GF-D8 (cell line): ENCODE data around the gene CAMK2G.

ENCODE experiments used
- DNase-seq: peaks from one replicate; lab custom pipeline; 2025; lab: John Stamatoyannopoulos, UW

The CAMK2G gene

DNA sequence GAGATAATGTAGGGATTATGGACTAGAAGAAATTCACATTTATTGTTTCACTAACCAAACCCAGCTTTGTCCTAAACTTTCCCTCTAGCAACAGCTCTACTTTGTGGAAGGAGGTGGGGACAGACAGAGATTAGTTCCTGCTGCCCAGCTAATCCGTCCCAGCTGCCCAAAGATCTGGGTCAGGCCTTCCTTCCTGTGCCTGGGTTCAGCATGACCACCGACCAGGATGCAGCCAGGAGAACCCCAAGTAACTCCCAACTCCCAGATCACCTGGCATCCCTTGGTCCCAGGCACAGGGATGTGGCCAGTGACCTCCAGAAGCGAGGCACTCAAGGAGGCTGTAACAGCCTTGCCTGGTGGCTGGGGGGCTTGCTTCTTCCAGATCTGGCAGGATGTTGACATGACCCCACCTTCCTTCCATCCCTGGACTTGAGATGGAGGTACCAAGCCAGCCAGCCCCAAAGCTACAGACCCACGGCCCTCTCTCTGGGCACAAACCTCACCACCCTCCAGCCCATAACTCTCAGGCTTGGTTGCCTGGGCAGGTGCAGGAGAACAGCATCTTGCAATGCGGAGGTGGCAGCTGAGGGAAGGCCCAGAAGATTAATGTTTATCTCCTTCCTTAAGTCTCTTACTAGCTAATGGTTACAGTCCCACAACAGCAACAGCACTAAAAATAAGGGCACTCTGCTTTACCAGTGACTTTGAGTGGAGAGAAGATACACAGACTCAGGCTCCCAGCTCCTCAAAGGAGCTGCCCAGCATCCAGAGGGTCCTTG is 11.1 kb downstream of the CAMK2G start:
- DNase-seq: no peak

DNA sequence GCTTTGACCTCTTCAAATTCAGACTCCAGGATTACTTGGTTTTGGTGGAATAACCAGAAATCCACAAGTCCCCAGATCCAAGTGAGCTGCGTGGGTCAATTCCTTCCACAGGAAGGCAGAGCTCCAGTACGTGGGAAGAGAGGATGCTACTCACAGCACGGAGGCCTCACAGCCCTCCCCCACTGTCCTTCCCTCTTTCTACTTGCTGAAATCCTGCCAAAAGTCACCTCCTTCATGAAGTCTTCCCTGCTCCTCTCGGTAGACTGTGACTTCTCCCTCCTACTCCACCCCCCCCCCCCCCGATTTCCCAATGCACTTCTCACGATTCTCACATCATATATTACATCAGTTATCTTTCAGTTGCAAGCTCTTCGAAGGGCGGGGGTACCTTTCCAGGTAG is 12.3 kb downstream of the CAMK2G start:
- DNase-seq: no peak

DNA sequence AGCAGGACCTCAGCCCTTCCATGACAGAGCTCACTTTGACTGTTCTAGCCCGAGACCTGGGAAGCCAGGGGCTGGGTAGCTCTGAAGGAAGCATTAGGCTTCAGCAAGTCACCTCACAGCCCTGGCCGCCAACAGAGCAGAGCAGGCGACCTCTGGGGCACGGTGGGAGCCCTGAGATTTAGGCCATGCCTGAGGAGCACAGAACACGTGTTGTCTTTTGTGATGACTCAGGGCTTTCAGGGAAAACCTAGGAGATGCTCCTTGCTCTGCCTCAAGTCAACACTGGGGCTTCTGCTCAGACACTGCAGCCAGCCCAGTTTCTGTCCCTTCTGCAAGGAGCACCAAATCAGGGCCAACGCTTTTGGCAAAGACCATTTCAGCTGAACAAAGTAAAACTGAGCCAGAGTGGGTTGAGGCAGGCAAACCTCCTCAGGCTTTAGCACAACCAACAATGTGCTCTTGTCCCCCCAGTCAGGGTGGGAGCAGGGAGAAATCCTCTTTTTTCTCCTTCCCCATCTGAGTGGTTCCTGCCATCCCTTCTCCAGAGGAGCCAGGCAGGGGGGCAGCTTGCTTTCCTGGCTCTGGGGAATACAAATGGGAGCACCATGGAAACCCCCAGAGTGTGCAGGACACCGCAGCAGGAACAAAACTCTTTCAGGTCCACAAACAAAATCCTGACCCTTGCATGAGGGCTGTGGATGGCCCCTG is 14.4 kb downstream of the CAMK2G start:
- no peak for DNase-seq

DNA sequence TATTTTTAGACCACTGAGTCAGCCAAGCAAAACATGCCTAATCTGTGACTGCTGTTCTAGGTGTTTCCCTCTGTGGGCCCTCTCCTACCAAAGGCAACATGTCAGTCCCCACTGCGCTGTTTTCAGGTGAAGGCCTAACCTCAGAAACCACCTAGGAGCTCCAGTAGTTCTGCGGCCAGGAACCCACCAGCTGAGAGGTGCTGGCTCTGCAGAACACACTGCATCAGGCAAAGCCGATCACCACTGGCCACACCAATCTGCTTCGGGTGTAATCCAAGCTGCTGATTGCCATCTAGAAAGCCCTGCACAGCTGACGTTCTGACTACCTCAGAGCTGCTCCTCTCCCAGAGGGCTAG is 14.9 kb downstream of the CAMK2G start:
- no peak for DNase-seq

DNA sequence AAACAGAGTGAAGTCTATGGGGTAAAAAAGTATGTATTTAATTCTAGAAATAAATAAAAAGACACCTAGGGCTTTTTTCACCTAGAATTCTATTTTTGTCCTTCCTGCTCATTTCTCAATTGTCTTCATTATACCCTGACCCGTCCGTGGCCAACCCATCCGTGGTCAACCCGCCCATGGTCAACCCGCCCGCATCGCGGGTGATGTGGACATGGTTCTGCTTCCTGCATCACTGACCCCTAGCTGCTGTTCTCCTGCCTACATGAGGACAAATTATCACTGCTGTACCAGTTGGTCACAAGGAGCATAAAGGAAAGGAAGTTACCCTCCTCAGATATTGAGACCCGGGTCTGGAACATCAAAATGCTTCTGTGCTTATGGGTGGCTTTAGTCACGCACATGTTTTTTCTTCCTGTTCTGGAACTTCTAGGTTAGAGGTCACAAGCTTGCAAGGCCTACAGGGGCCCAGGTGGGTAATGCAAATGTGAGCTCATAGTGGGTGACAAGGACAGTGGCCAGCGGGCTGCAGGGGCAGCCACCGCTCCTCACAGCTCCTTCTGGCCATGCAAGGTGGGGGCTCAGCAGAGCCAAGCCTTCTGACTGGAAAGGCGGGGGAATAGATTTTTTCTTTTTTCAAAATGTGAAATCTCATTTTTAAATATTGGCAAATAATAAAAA is 15.5 kb downstream of the CAMK2G start:
- no peak for DNase-seq

DNA sequence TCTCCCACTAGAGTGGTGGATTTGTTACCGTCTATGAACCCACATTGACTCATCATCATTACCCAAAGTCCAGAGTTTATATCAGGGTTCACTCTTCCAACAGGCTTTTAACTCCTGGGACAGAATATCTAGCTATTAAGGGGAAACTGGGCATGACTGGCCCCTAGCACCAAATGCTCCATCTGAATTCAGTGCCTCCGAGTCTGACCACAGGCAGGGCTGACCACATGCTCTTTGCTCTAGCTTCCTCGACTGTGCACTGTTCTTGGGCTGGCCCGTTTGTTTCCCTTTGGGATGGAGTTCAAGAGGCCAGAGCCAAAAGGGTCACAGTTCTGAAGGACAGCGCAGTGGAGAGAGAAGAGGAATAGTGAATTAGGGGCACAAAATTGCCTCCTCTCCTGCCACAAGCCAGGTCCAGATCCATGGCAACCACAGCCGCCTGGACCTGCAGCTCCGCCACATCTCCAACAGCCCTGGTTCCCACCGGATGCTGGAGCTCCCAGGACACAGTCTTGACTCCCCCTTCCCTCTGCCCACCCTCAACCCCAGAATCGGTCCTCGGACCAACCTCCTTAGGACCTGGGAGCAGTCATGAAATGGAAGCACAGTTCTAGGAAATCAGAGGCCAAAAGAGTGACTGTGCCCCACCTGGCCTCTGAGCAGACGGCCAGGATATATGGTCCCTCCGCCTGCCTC is 16.2 kb downstream of the CAMK2G start:
- DNase-seq: no peak

DNA sequence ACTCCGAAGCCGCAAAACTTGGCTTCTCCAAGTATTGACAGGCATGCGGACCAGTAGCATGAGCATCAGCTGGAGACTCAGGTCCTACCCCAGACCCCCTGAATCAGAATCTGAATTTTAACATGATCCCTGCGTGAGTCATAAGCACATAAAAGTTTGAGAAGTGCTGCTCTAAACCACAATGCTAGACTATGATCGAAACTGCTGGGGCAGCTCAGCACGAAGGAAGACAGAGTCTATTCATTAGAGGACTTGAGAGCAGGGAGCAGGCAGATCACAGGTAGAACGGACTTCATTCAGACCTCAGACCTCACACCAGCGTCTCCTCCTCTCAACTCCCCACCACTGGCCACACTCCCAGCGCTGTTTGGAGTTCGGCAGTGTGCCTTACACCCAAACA is 16.9 kb downstream of the CAMK2G start:
- DNase-seq: no peak

DNA sequence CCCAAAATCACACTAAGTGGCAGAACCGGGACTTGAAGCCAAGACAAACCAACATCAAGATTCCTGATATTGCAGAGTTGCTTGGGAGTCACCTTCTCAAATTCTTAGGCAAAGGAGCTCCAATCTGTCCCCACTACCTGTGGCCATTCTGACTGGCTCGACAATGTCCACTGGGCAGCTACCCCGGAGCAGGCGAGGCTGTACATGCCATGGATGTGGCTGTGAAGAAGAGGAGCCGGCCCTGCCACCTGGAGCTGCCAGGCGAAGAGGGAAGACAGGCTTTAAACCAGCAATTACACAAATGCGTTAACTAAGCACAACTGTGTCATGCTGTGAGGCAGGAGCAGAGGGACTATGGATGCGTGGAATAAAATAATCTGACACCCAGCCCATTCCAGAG is 18.1 kb downstream of the CAMK2G start:
- DNase-seq: no peak

DNA sequence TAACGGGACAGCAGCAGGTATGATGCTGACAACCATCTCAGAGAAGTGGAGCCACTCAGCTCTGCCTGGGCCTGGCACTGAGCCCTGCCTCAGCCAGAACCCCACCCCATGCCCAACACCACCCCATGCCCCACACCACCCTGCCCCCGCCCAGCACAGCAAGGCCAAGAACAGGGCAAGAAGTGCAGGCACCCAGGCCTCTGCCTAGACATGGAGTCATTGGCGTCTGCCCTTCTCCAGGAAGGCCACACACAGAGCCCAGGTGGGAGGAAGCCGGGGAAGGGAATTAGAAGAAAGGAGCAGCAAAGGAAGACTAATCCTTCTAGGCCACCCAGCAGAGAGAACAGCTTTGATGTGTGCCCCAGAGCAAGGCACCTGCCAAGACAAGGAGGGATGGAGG is 18.9 kb downstream of the CAMK2G start:
- DNase-seq: no peak

DNA sequence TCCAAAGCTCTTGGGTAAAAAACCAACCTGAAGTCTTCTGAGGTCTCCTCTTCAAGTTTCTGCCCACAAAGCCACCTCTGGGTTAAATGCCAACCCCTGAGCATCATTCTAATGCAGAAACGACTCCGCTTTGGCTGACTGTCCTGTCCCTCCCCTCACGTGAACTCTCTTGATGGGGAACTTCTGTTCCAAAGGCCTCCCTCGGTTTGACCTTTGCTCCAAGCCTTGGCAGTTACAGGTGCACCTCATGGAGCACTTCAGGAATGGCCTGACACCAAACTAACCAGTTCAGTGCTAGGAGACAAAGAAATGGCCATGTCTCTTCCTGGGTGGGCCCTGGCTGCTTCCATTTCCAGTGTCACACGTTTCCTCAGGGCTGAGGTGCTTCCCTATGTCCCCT is 20.0 kb downstream of the CAMK2G start:
- no peak for DNase-seq

DNA sequence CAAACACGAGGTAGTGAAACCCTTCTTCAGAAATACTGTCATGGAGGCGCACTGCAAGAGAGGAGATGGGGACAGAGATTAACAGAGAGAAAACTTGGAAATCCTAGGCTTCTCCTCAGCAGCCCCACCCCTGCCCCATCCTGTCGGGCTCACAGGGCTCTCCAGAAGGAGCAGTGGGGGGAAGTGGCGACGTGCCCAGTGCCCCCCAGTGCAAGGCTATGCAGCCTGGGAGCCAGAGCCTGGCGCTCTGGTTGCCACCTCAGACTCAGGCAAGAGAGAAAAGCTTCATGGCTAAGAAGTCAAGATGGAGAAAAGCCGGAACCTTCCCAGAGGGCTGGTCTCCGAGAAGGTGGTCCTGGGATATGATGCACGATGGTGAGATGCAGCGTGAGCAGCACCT is 21.2 kb downstream of the CAMK2G start:
- no peak for DNase-seq

DNA sequence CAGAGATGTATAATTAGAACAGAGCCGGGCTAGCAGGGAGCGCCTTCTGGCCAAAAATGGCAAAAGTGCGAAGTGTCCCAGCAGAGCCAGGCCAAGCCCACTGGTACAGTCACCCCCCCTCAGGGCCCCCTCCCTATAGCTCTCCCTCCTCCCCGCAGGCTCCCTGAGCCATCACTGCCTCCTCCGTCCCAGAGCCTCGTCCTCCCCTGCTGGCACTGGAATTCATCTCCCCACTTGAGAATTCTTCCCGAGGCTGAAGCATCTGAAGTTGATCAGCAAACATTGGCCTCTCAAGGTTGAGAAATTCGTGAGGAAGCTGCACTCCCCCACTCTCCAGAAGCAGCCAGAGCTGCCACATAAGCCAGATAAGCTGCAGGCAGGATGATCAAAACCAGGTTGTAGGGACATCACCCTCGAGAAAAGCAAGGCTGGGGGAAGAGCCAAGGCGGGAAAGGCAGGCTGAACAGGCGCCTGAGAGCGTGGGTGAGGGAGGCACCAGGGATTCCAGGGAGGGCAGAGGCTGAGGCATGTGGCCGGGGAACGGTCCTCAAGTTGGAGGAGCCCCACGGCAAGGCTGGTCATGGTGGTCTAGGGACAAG is 23.4 kb downstream of the CAMK2G start:
- DNase-seq: no peak

DNA sequence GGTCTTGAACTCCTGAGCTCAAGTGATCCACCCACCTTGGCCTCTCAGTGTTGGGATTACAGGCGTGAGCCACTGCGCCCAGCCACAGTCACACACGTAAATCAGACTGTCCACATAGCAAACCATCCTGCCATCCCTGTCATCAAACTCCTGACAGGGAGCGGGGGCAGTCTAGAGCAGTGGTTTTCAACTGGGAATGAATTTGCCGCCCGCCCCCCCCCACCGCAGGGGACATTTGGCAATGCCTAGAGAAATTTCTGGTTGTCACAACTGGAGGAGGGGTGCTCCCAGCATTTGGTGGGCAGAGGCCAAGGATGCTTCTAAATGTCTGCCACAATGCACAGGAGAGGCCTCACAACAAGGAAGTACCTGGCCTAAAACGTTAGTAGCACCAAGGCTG is 24.1 kb downstream of the CAMK2G start:
- no peak for DNase-seq

DNA sequence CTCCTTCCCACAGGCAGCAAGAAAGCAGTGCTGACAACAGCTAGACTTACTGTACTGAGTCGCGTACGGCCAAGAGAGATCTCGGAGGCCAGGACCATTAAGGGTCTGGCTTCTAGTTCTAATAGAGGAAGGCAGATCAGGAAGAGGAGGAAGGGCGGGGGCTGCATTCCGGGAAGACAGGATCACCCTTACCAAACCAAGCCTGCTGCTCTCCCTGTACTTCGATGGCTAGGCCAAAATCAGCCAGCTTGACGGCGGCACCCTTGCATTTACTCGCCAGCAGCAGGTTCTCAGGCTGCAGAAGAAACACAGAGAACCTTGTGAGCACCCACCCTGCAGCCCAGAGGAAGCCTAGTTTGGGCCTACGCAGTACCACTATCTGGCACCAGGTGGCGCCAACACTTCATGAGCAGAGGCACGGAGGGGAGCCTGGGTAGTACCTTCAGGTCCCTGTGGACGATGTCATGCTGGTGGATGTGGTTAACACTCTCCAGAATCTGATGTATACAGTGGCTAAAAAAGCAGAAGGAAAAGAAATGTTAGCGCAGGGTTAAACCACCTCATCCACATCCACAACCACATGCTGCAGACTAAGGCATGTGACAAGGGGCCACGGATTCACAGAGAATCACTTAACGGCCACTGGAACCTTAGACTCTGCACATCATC is 25.4 kb downstream of the CAMK2G start:
- peak; percentile 96 for DNase-seq

DNA sequence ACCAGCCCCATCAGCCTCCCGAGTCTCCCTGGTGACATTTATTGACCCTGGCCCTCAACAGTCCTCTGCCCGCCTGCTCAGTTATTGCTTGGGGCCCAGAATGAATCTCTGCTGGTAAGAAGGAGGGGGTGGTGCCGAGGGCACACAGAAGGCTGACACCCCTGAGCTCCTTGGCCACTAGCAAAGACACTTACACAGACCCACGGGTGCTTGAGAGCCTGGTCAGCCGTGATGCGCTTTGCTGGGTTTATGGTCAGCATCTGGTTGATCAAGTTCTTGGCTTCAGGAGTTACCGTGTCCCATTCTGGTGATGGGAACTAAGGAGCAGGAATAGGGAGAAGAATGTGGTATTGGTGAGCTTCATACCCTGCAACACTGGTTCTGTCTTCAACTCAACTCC is 27.3 kb downstream of the CAMK2G start:
- no peak for DNase-seq

DNA sequence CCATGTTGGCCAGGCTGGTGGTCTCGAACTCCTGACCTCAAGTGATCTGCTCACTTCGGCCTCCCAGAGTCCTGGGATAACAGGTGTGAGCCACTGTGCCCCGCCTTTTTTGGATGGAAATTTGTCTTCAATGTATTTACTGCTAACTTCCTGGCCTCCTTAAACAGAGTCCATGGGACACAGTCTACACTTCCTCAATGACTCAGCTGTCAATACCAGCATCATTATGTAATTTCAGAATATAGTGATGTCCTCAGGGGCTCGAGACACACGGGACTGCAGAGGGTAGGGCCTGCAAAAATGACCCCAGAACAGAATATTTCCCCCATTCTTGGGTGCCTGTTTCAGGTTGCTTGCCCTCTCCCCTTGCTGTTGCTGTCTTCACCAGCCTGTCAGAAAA is 31.1 kb downstream of the CAMK2G start:
- no peak for DNase-seq

DNA sequence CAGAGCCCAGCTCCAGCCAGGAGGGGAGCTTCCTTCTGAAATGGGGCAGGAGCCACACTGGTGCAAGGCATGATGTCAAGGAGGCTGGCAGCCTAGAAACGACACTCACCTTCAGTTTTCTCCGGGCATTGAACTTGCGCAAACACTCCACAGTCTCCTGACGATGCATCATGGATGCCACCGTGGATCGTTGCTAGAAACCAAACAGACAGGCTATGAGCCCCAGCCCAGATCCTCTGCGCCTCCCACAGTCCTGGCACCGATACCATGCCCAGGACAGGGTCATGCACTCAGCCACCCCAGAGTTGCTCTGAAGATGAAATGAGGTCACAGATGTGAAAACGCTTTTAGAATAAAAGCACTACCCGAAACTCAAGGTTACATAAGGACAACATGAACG is 32.0 kb downstream of the CAMK2G start:
- no peak for DNase-seq

DNA sequence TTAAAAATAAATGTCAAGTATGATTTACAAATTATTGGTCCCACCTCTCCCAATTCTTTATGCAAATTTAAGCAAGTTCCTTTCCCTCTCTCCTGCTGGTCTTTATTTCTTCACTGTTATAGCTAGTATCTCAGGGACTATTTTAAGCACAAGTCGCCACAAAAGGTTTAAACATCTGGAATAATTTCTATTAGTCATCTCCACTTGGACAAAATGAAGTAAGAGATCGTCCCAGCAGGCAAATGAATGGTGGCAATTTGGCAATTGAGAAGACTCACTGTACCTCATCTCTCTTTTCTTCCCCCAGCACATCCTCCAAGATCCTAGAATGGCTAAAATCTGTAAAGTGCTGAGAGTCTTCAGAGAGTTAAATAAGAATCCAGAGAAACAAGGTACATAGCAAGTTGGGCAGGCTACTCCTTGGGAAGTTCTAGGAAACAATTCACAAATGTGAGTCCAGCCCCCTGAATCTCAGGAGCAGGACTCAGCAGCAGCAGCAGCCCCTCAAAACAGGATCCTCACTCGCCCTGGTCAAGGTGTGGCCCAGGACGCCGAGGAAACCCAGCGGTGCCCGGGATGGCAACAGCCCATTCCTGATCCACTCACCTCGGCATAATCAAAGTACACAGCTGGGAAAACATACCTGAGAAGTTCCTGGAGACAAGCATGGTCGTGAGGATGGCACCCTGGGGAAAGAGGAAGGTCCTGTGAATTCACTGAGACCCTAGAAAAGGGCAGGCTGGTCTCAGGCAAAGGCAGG is 32.6 kb downstream of the CAMK2G start:
- no peak for DNase-seq

DNA sequence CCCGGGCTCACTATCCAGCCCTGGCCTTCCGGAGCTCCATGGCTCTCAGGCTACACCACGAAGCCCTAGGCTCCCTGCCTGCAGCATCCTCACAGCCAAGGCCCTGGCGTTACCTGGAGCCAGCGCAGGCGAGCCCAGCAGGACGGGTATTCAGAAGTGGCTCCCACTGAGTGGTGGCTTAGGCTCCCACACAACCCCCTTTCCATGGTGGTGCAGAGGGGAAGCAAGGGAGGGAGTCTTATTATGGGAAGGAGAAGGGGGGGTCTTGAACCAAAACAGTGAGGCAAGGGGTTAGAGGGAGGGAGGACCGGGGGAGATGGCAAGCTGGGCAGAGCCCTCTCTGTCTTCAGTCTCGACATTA is 33.3 kb downstream of the CAMK2G start:
- no peak for DNase-seq

DNA sequence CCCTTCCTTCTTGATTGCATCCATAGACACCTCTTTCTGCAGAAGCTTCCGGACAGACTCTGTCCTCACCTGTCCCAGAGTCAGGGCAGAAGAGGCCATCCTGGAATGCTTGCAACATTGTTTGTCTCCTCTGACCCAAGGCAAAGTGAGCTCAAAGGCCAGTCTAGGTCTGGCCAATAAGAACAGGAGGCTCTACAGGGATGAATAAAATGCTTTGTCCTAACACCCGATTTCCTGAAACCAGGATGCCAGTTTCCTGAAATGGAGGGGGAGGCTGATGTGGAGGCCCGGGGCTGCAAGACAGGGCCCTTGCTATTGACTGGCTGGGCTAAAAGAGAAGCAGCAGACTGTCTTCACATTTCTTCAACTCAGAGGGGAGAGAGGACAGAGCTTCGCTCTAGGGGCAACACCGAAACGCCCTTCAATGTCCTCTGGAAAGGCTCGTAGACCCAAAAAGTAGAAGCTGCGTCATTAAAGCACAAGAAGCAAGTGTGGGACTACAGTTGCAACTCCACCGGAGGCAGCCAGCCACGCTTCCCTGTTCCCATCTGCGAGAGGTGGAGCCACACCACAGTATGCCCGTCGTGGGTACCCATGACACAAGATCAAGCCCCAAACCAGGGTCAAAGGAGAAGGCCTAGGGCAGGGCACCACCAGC is 33.8 kb downstream of the CAMK2G start:
- DNase-seq: no peak

DNA sequence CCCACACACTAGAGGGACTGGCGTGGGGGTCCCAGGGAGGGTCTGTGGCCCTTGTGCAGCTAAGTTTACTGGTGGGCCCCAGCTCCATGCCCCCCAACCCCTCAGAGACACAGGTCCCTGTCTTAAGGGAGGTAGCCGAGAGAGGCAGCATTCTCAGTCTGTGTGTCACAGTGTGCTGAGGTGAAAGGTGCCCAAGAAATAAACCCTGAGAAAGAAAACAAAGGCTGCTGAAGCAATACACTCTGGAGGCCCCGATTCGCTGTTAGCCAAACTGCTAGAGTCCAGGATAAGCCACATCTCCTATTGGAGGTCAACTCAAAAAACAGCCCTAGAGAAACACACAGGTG is 34.3 kb downstream of the CAMK2G start:
- DNase-seq: no peak
